ENCODE results near the gene METTL27.
"Not testable (repeated sequence)": the region's sequence is repeated elsewhere in the genome, so short reads cannot be mapped to it uniquely, and the experiment has no call there.

- not testable (repeated sequence) for TF ChIP-seq ZSCAN16, ZNF175, CTCF, ZNF513, ZNF792 (tag by site-specific recombination; IDR thresholded peaks at IDR 0.05)
Measured at GRCh38 chr7:73787786-73788048, 54.6 kb downstream of the METTL27 start.
